ENCODE measurements around the gene PCDH20. TPM values are rescaled to one million over a fixed set of nuclear protein-coding genes. Genes with fewer than 3 reads are reported as not detected.

The PCDH20 gene
- total RNA-seq, 4 donors from 2014 or later, result 1.4 to 6.0 TPM; not detected in 2

DNA sequence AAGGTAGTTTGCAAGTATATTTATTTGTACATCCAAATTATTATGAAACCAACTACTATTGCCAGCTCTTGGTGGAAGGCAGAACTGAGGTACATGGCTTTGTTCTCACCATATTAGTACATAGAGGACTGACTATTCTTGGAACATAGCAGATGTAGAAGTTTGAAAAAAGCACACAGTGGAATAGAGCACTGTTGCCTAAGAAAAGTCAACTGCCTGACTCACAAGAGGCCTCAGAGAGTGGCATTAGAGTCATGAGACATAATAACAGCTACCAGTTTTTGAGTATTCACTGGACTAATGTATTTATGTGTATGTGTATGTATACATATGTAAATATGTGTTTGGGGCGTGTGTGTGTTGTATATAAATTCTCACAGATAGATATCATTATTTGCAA is 8.3 kb upstream of the PCDH20 start:
- no peaks in the 10 kb centered on the region for H3K9me3 ChIP-seq
- no peaks in the 10 kb centered on the region for H3K4me1 ChIP-seq
- TF ChIP-seq, protein P1, sequence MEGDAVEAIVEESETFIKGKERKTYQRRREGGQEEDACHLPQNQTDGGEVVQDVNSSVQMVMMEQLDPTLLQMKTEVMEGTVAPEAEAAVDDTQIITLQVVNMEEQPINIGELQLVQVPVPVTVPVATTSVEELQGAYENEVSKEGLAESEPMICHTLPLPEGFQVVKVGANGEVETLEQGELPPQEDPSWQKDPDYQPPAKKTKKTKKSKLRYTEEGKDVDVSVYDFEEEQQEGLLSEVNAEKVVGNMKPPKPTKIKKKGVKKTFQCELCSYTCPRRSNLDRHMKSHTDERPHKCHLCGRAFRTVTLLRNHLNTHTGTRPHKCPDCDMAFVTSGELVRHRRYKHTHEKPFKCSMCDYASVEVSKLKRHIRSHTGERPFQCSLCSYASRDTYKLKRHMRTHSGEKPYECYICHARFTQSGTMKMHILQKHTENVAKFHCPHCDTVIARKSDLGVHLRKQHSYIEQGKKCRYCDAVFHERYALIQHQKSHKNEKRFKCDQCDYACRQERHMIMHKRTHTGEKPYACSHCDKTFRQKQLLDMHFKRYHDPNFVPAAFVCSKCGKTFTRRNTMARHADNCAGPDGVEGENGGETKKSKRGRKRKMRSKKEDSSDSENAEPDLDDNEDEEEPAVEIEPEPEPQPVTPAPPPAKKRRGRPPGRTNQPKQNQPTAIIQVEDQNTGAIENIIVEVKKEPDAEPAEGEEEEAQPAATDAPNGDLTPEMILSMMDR (IDR thresholded peaks at IDR 0.05), result no peak
- no peak for TF ChIP-seq EP300 (IDR thresholded peaks at IDR 0.05; ENCODE audit: low read depth)
- no peak for TF ChIP-seq POLR2A (IDR thresholded peaks at IDR 0.05)
- TF ChIP-seq POLR2AphosphoS5 (IDR thresholded peaks at IDR 0.05), result no peak
- H3K27ac ChIP-seq, result no peak overlapping the region
- H3K36me3 ChIP-seq, result no peaks in the 10 kb centered on the region
- H3K27me3 ChIP-seq, result no peaks in the 10 kb centered on the region
- DNase-seq, result no peak
- intact Hi-C loops (cut with DNase I; ENCODE audit: low total_unique reads) (no loop called here), in situ Hi-C loops (cut with MboI; ENCODE audit: low pct_ligation_motif_present in 1 of 4, low pct_unique_long_range_greater_than_20kb in 1 of 4, low sequenced_read_pairs in 3 of 4) (no loop called here)
- WGBS, 2 donors (ENCODE audit: low coverage in 1 of 2), result 60 to 85% methylated on average over 1 of the region's 1 CpG
- H3K4me3 ChIP-seq, result no peak overlapping the region

DNA sequence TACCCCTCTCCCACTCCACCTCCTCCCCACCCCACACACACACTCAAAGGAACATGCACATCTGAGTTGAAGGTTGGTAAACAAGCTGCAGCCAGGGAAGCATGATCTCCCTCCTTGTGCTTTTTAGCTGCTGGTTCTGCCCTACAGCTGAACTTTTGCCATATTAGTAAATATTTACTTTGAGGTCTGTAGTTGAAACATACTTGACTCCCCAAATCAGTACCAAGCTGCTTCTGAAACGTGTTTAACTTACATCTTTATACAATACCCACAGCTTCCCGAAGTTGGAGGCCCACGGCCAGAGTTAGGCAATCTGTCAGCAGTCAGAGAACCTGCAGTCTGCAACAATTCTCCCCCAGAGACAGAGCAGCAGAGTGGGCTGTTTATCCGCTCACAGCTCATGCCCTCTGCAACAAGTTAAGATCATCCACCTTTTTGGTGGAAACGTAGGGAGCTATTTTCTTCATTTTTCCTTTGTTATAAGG is 1.5 kb upstream of the PCDH20 start:
- no peak for DNase-seq
- Histone ChIP-seq H3K27ac (no peak overlapping the region), H3K27me3 (peaks cover 6% of the 10 kb centered on the region), H3K4me3 (no peak overlapping the region), H3K9me3 (no peaks in the 10 kb centered on the region), H3K4me1 (peaks cover 0 to 18% (median 9%) of the 10 kb centered on the region in 4 donors), H3K36me3 (no peaks in the 10 kb centered on the region)
- intact Hi-C loops (cut with DNase I; ENCODE audit: low total_unique reads), result no loop called here
- in situ Hi-C loops (cut with MboI; ENCODE audit: low pct_ligation_motif_present in 1 of 4, low pct_unique_long_range_greater_than_20kb in 1 of 4, low sequenced_read_pairs in 3 of 4), result no loop called here
- 60 to 83% methylated on average over 1 to 5 of the region's 5 CpGs for WGBS, 2 donors (ENCODE audit: low coverage in 1 of 2)
- TF ChIP-seq EP300 (IDR thresholded peaks at IDR 0.05; ENCODE audit: low read depth), result no peak
- TF ChIP-seq, protein P1 (IDR thresholded peaks at IDR 0.05), result no peak
- TF ChIP-seq POLR2A (IDR thresholded peaks at IDR 0.05), result no peak
- TF ChIP-seq POLR2AphosphoS5 (IDR thresholded peaks at IDR 0.05), result no peak

DNA sequence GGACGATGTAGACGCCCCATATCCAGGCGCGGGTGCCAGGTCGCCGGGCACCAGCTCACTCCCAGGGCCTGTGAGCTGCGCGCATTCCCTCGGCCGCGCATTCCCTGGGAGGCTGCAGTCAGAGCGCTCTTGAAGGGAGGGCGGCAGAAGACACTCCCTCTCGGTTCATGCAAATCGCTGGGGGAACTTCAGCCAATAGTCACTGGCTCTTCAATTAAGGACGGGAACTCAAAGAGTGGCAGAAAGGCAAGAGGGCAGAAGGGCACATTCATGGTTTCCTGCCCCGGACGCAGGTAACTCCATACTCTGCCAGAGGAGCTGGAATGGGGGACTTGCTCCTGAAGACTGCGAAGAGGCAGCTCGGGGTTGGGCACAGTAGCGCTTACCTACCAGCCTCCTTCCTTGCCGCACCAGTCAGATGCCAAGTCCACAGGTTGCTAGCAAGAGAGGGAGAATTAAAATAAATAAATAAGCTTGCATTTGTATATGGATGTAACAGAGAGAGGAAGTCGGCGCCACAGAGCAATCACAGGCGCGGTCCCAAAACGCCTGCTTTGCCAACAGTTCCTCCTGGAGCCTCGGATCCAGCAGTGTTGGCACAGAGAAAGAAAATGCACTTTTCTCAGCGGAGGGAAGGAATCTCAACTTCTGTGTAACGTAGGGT is 459 bp downstream of the PCDH20 start:
- peak; percentile 11 to 76 (median 62) for TF ChIP-seq POLR2AphosphoS5 (IDR thresholded peaks at IDR 0.05)
- TF ChIP-seq POLR2A (IDR thresholded peaks at IDR 0.05), result peak; percentile 77
- TF ChIP-seq EP300 (IDR thresholded peaks at IDR 0.05; ENCODE audit: low read depth), result no peak
- TF ChIP-seq, protein P1 (IDR thresholded peaks at IDR 0.05), result no peak
- Histone ChIP-seq H3K9me3 (no peaks in the 10 kb centered on the region), H3K27me3 (peaks cover 6% of the 10 kb centered on the region), H3K36me3 (no peaks in the 10 kb centered on the region), H3K27ac (peak overlapping the region in 3 of 4 donors; percentile 43 to 61 (median 53)), H3K4me3 (peak overlapping the region; percentile 12 to 49 (median 24)), H3K4me1 (peaks cover 0 to 18% (median 9%) of the 10 kb centered on the region in 4 donors)
- intact Hi-C loops (cut with DNase I; ENCODE audit: low total_unique reads), result no loop called here
- peak; percentile 71 for DNase-seq
- WGBS, 2 donors (ENCODE audit: low coverage in 1 of 2), result 5 to 11% methylated on average over 8 to 30 of the region's 30 CpGs
- in situ Hi-C loops (cut with MboI; ENCODE audit: low pct_ligation_motif_present in 1 of 4, low pct_unique_long_range_greater_than_20kb in 1 of 4, low sequenced_read_pairs in 3 of 4), result no loop called here

DNA sequence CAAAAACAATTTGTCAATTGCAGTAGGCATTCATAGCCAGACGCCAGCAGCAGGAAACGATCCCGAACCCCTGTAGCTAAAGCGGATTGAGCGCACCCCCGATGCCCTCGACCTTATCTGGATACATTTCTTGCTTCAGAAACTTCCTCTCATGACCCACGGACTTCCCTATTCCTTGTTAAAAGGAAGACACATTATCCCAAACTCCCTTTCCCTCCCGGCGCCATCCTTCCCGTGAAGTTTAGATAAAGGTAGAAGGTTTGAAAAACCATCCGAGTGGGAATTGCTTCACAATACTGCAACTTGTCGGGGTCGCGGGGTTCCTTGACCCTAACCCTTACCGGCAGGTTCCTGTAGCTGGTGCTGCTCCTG is 977 bp downstream of the PCDH20 start:
- no peak for TF ChIP-seq POLR2A (IDR thresholded peaks at IDR 0.05)
- no peak for TF ChIP-seq EP300 (IDR thresholded peaks at IDR 0.05; ENCODE audit: low read depth)
- TF ChIP-seq, protein P1 (IDR thresholded peaks at IDR 0.05), result no peak
- no peak for TF ChIP-seq POLR2AphosphoS5 (IDR thresholded peaks at IDR 0.05)
- H3K4me3 ChIP-seq, result peak overlapping the region; percentile 12 to 49 (median 24)
- DNase-seq, result no peak
- intact Hi-C loops (cut with DNase I; ENCODE audit: low total_unique reads) (no loop called here), in situ Hi-C loops (cut with MboI; ENCODE audit: low pct_ligation_motif_present in 1 of 4, low pct_unique_long_range_greater_than_20kb in 1 of 4, low sequenced_read_pairs in 3 of 4) (no loop called here)
- peaks cover 0 to 18% (median 9%) of the 10 kb centered on the region in 4 donors for H3K4me1 ChIP-seq
- WGBS, 2 donors (ENCODE audit: low coverage in 1 of 2), result 2% methylated on average over 10 to 16 of the region's 16 CpGs
- H3K27me3 ChIP-seq, result peaks cover 6% of the 10 kb centered on the region
- no peaks in the 10 kb centered on the region for H3K36me3 ChIP-seq
- peak overlapping the region in 3 of 4 donors; percentile 43 to 61 (median 53) for H3K27ac ChIP-seq
- H3K9me3 ChIP-seq, result no peaks in the 10 kb centered on the region
